Parathyroid adenoma (tissue), 2 donors: Measurements from ENCODE around the gene NKIRAS2.
A peak's percentile ranks its signal among the peaks of the same experiment; 100 is the strongest.

ENCODE experiments used
- H2AFZ ChIP-seq: fragments of 300-600 bp; sonication (generic); one replicate; pipeline ENCODE4 v1.7.0; 2017; ENCODE audit warnings: antibody characterized with exemption, mild to moderate bottlenecking
- H3K27ac ChIP-seq: fragments of 300-600 bp; sonication (generic); one replicate; pipeline ENCODE4 v1.7.0; 2017
- H3K27me3 ChIP-seq: fragments of 300-600 bp; sonication (generic); one replicate; pipeline ENCODE4 v1.7.0; 2017; ENCODE audit warnings: low read length; ENCODE audit not compliant: control insufficient read depth, insufficient read depth
- H3K36me3 ChIP-seq: fragments of 300-600 bp; sonication (generic); one replicate; pipeline ENCODE4 v1.7.0; 2017; ENCODE audit warnings: low read length; ENCODE audit not compliant: control insufficient read depth, insufficient read depth
- H3K4me1 ChIP-seq: fragments of 300-600 bp; sonication (generic); one replicate; pipeline ENCODE4 v1.7.0; 2017; ENCODE audit warnings: control low read depth
- H3K4me2 ChIP-seq: fragments of 300-600 bp; sonication (generic); one replicate; pipeline ENCODE4 v1.7.0; 2017; ENCODE audit warnings: low read length
- H3K4me3 ChIP-seq: fragments of 300-600 bp; sonication (generic); one replicate; pipeline ENCODE4 v1.7.0; 2017; ENCODE audit warnings: low read depth, low read length
- H3K79me2 ChIP-seq: fragments of 300-600 bp; sonication (generic); one replicate; pipeline ENCODE4 v1.7.0; 2017; ENCODE audit warnings: control low read depth
- H3K9ac ChIP-seq: fragments of 300-600 bp; sonication (generic); one replicate; pipeline ENCODE4 v1.7.0; 2017; ENCODE audit warnings: mild to moderate bottlenecking
- H3K9me3 ChIP-seq: fragments of 300-600 bp; sonication (generic); one replicate; pipeline ENCODE4 v1.7.0; 2017; ENCODE audit warnings: low read length; ENCODE audit not compliant: control insufficient read depth
- CTCF ChIP-seq: fragments of 300-600 bp; sonication (generic); IDR thresholded peaks from one replicate; pipeline ENCODE4 v1.7.0; 2017; ENCODE audit warnings: antibody characterized with exemption, mild to moderate bottlenecking
- donor health status: primary hyperparathyroidism.

The NKIRAS2 gene

GRCh38 chr17:42072323-42073187 is 52.7 kb downstream of the NKIRAS2 start:
- Histone ChIP-seq H3K27ac (no peak overlapping the region), H3K27me3 (no peaks in the 10 kb centered on the region), H3K4me2 (peak overlapping the region; percentile 78), H3K9ac (no peak overlapping the region), H3K4me3 (peak overlapping the region; percentile 17), H3K4me1 (no peaks in the 10 kb centered on the region), H2AFZ (peak overlapping the region; percentile 70), H3K79me2 (no peaks in the 10 kb centered on the region), H3K36me3 (no peaks in the 10 kb centered on the region), H3K9me3 (no peaks in the 10 kb centered on the region)
- TF ChIP-seq CTCF = no peak
